Measurements from ENCODE around the gene IL1RAPL1.

Gene IL1RAPL1

DNA sequence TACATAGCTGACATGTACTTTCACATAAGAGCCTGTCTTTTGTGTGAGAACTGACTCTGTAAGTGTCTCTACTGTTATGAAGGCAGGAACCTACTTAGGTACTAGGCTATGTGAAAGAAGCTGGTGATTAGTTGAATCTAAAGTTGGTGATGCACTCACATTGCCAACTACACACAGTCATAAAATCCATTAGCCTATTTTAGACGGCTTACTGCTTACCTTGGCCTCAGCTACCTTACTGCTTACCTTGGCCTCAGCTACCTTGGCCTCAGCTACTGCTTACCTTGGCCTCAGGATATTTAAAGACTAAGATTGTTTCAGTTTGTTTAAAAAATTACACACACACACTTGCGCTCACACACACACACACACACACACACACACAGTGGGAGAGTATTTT is 549.7 kb downstream of the IL1RAPL1 start:
- DNase-seq = no peak

DNA sequence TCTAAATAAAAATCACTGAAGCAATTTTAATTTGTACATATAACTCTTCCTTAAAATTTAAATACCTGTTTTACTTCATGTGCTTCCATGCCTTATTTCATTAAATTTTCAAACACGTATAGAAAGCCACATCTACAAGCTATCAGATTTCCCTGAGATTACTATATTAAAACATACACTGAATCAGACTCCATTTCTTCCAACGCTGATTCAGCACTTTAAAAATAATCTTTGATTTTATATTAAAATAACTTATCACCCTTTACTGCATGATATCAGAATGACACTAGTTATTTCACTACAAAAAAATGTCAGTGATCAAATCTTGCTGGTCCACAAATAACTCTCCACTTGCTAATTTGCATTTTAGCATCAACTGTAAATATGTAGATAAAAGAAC is 550.8 kb downstream of the IL1RAPL1 start:
- no peak for DNase-seq

DNA sequence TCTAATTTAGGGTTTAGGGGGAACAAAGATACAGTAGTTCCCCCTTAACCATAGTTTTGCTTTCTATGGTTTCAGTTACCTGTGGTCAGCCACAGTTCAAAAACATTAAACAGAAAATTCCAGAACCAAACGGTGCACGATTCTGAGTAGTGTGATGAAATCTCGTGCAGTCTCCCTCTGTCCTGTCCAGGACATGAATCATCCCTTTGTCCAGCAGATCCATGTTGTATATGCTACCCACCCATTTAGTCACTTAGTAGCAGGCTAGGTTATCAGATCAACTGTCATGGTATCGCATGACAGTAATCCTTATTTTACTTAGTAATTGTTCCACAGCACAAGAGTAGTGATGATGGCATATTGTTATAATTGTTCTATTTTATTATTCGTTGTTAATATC is 556.1 kb downstream of the IL1RAPL1 start:
- no peak for DNase-seq

DNA sequence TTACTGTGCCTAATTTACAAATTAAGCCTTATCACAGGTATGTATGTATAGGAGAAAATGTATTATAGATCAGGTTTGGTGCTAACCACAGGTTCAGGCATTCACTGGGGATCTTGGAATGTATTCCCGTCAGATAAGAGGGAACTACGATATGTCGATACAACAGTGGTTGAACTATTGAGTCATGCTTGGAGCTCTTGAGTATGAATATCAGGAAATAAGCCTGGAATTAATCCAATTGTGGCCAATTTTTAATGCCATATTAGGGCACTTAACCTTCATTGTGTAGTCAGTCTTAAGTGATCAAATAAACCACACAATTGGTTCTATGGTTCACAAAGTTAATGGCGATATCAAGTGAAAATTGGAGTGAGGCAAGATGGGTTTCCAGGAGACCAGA is 556.5 kb downstream of the IL1RAPL1 start:
- no peak for DNase-seq

DNA sequence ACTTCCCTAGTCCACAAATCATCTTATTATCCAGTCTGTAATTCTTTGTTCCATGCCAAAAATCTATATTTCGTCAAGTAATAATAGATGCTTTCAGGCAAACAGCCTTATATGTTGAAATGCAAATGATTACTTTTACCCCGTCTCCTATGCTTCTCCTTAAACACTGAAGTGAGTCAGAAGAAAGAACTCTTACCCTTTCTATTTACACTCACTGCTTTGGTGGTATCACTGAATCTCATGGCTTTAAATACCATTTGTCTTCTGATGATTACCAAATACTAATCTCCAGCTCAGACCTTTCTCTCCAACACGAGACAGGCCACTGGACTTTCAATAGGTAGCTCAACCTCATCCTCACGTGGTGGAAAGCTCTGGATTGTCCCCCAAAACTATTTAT is 558.1 kb downstream of the IL1RAPL1 start:
- no peak for DNase-seq

DNA sequence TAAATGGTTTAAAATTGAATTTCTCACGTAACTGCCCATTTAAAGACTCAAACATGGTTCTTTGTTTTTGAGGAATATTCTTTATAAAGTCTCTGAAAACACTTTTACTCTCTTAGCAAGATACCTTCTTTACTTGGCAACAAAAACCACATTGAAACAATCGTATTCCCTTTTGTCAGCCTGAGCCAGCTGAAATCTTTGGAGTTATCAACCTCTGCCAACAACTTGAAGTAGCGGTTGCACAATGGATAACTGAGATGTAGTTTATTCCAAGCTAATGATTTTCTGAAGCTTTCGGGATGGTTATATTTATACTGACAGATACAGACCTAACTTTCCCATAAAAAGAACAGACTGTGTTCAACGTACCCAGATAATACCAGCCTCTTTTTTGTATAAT is 561.3 kb downstream of the IL1RAPL1 start:
- DNase-seq = no peak

DNA sequence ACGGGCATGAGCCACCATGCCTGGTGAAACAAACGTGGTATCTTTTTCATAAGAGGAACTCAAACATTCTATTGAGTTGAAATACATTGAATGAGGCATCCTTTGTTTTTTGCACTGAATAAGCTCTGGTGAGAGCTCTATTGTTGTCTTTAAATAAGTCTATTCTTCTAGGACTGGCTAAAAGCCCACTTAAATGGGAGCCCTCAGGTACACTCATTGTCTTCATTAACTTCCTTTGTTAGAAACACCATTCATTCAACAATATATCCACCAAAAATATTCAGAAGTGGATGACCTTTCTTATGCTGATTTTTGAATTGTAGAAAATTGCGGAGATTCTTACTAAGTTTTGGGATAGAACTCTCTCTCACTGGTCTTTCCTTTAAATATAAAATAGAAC is 568.0 kb downstream of the IL1RAPL1 start:
- no peak for DNase-seq

DNA sequence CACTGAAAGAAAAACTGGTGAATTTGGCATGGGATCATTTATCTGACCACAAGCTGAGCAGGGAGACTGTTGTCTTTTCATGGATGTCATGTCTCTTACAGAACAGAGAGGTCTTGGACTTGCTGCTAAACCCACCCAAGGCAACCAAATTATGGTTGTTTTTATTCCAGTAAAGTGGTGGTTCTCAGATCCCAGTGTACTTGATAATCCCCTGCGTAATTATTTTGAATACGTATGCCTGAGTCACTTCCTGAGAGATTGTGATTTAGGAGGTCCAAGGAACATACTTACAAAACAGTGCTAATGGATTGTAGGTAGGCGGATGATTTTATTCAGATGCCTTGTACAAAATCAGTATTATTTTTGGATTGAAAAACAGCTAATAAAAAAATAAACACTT is 585.6 kb downstream of the IL1RAPL1 start:
- no peak for DNase-seq

DNA sequence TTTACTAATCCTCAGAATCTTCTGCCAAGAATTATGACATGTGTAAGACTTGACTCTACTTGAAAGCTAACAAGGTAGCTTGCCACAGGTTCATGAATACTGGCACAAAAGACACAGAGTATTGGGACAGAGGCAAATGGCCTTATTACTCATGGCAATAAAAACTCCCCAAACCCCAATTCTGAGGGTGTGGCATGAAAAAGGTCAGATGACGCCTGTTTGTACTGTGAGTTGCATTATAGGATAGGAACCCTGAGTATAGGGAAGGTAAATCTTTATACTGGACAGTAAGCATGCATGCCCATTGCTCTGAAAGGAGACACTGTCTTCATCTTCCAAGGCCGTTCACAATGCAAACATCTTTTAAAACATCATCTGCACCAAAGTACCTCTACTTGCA is 600.0 kb downstream of the IL1RAPL1 start:
- DNase-seq = no peak

DNA sequence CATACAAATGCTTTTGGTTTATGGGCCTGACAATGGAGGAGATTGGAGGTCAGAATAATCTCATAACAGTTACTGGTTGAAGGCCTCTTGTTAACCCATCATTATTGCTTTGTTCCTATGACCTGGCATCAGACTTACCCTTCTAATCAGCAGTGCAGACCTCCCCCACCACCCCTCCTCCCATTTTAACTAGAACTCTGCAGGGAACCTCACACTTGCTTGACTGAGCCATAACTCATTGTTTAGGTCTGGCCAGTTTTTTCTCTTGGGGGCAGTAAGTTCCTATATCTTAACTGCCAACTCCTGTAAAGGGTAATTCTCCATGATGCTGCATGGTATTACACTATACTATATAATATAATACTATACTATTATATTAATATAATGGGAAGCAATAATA is 609.3 kb downstream of the IL1RAPL1 start:
- no peak for DNase-seq

DNA sequence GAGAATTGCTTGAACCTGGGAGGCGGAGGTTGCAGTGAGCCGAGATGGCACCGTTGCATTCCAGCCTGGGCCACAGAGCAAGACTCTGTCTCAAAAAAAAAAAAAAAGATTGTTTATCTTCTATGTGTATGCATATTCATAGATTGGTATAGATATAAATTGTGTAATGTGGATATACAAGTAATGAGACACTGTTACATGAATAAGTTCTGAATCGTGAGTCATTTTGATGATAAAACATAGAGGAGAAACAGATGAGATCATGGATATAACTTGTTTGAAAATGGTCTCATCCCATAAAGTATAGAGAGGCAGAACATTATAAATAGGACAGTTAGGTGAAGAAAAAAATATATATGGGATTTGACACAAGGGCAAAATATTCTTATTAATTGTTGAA is 628.0 kb downstream of the IL1RAPL1 start:
- no peak for DNase-seq

DNA sequence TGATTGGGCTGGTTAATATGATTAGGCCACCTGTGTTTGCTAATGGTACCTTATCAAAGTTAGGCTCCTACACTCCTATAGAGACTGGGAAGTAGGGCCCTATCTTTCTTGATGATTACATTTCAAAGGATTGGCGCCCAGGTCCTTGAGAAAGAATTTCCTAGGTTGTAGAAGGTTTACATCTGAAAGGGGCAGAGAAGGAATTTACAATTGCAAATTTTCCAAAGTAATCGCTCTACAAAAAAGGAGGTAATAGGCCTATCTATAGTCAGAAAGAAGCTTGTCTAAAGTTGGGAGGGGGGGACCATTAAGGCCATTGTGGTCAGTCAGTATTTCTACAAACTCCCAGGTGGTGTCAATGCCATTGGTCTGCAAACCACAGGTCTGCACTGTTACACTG is 638.4 kb downstream of the IL1RAPL1 start:
- no peak for DNase-seq

DNA sequence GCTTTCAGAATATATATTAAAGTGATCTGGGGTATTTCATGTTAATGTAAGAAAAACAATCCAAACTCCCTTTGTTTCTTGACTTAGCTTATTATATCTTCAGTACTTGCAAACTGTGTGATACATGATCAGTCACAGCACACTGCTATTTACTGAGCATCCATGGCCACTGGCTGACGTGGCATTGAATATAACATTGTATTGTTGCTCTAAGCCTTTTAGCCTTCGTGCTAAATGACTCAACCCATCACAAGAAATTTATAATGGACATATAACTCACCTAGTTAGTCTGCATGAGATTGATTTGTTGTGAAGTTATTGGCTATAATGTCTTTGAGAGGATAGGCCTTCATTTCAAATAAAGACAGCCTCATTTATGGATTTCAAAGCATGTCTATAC is 642.6 kb downstream of the IL1RAPL1 start:
- DNase-seq = no peak

DNA sequence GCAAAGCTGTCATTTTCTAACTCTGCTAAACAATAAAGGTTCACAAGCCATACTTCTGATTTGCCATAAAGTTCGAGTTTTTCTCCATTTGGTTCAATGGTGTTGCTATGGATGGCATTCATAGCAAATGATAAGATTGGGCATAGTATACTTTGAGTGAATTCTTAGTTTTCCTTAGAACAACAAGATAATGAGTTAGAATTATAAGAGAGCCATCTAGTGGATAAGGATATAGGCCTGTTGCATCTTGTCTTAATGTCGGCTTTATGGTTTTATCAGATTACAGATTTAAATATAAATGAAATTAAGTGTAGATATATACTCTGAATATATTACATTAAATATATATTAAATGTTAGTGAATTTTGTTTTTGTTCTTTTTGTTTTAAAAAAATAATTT is 644.6 kb downstream of the IL1RAPL1 start:
- DNase-seq = no peak

DNA sequence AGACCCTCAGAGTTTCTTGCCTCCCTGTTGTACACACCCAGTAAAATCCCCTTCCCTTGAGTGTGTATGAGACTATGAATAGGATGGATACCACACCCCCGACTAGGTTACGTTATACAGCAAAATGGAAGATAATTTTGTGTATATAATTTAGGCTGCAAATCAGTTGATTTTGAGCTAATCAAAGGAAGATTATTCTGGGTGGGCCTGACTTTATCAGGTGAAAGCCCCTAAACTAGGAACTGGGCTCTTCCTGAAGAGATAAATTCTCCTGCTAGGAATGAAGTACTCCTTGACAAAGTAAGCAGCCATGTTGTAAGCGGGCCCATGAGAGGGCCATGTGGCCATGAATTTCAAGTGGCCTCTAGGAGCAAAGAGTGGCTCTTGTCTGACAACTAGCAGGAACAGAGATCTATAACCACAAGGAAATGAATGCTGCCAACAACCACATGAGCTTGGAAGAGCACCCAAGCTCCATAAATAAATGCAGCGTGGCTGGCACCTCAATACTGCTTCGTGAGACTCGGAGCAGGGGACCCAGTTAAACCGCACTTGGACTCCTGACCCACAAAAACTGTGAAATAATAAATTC is 646.4 kb downstream of the IL1RAPL1 start:
- no peak for DNase-seq

DNA sequence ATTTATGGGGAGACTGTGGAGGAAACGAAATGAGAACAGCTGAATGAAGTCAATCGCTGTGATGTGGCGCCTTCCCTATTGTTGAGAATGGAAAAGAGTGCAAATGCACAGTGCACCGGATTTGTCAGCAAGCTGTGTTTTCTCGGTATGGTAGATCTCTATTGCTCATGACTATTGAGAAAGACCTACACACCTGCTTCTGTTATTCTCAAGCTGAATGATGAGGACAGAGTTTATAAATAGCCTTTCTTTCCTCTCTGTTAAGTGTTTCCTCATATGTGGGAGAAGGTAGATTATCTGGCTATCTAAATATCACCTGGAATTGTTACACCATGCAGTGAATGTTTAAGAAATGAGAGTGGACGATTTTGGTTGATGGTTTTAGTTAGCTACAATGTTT is 650.7 kb downstream of the IL1RAPL1 start:
- no peak for DNase-seq

DNA sequence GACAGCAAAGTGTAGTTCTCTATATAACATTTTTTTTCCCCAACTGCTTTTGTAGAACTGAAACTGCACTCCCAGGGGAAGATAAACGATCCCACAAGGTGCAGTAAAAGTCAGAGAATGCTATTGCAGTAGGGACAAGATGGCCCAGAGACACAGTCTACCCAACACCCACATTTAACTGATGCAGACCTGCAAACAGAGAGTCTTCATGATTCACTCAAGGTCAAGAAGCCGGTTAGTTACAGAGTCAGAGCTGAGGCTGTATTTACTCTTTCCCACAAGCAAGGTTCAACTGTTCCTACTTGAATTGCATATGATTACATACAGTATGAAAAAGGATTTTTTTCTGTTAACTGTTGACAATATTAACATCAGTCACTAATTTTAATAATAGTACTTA is 654.6 kb downstream of the IL1RAPL1 start:
- DNase-seq = no peak

DNA sequence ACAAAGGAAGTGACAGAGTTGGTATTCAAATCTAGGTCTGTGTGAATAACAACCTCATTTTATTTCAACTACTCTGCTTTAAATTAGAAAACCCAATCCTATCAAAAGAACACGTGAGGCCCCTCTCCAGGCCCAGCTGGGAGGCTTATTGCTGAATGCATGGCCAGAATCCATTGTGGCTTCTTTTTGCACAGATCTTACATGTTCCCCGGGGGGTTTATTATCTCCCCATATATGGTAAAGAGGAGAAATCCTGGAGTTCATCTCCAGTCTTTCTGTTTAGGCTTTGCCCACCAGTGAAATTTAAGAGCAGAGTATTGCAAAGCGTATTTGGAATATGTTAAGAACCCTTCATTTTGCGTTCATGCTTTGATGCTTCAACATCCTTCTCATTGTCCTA is 655.6 kb downstream of the IL1RAPL1 start:
- DNase-seq = no peak

DNA sequence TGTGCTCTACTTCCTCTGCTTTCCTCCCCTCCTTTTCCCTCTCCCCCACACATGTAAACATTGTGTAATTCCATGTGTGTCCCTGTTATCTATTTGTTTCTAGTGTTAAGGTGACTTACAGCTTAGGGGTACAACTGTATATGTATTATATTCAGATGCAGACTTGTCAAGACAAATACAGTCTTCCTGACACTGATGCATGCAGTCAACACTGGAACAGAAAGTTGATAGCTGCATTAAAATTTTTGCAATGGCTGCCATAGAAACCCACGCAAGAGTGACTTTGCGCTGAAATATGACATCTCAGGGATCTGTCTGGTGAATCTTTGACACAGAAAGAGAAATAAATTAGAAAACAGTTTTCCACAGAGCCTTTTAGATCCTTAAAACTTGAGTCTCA is 656.7 kb downstream of the IL1RAPL1 start:
- no peak for DNase-seq

DNA sequence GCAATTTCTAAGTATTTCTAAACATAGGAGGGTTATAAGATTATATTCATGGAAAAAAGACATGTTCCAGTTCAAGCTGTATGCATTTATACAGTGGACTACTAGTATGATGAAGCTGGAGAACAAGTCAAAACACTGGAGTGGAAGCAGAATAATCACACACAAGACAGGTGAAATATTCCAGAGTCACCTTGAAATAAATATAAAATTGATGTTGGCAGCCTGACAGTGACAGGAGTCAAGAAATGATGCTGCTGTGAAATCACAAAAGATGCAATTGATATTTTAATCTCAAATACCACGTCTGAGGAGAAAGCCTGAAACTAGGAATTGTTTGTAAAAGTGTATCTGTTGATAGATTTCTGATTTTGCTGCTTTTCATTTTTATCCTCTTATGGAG is 667.3 kb downstream of the IL1RAPL1 start:
- DNase-seq = no peak

DNA sequence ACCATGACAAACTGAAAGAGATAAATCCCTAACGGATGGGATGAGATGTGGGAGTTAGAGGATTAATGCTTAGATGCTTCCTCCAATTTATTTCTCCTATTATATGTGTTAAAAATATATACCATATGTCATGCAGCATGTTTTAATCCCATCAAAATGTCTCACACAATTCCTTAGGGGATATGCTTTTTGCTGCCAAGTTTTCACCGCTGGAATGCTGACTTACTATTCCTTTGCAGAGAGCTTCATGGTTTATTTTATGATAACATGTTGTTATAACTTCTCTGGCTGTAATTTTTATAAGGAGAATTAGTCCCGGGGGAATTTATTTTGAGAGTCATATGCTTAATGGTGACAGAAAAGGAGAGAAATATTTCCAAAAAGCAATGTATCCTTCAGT is 670.3 kb downstream of the IL1RAPL1 start:
- no peak for DNase-seq

DNA sequence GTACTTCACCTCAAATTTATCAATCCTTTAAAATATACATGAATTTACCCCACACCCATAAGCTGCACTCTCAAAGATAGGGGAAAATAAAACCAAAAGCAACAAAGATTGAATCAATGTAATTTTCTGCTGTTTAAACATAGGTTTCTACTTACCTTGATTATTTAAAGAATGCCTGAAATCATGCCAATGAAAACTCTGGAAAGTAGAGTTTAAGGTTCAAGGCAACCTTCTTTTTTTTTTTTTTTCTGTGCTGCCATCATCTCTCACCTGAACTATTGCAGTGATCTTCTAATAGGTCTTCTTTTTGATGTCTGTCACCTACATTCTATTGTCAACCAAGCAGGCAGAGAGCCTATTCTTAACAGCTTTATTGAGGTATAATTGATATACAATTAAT is 682.1 kb downstream of the IL1RAPL1 start:
- DNase-seq = no peak

DNA sequence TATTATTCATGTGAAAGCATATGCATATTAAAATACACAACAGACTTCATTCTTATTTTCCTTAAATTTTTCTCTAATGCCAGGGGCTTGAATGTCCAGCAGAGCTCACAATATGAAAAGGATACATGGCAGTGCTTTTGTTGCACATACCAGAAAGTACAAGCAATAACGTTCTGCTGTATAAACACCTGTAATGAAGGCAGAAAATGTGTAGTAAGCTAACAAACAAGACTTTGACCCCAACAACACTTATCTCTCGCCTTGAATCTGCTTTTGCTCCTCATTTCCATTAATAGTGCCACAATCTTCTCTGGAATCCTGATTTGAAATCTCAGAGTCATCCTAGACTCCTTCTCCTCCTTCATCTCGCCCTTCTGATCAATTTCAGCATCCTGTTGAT is 687.3 kb downstream of the IL1RAPL1 start:
- DNase-seq = no peak

DNA sequence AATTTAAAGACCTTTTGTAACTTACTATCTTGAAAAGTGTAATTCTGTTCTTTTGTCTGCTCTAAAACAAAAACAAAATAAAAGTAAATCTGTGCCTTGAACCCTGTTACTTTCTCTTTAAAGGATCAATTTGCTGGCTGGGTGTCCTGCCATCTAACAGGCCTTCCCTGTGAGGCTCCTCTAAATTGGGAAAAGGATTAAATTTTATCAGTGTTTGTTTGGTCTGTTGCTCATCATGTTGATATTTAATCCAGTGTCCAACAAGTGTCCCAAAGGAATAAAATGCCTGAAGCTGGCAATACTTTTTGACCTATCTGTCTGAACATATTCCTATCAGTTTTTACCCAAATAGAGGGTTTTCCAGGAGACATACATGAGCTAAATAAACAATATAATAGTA is 688.7 kb downstream of the IL1RAPL1 start:
- no peak for DNase-seq

DNA sequence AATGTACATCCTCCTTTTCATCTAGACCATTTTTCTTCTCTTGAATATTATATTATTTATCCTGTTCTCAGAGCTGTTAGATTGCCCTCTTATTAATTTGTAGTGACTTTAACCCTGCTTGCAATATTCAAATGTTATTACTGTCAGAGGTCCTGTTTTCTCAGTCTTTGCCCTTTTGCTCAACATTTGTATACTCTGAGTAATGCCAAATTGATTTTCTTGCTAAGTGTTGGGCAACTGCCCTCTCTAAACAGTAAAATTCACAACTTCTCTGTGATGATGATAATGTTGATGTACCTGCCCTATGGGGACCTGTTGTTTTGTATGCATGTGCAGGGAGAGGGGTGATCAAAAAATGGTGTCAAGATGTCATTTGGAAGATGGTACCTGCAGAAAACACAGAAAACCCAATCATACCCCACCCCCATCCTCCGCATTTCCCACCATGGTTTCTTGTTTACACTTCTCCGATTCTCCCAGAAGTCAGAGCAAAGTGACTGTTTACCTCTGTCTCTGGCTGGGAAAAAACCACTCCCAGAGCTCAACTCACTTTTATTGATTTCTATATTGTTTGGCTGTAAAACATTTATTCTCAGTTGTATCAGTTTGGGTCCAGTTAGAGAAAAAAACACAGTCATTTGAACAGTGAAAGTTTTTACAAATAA is 694.0 kb downstream of the IL1RAPL1 start:
- DNase-seq = no peak
